Uterus (tissue), 2 donors: ENCODE results near the gene VIPR2.

Experiments used
- CTCF ChIP-seq, 4 experiments: fragments of 200-600 bp in 2 of 4; fragments of 450-650 bp in 2 of 4; sonication (generic) in 2 of 4; IDR thresholded peaks; one replicate each; pipeline ENCODE4 v1.5.1; 2016 to 2019; ENCODE audit warnings: antibody characterized with exemption in 4 of 4, mild to moderate bottlenecking in 2 of 4, moderate library complexity in 1 of 4
- POLR2A ChIP-seq, 2 donors: fragments of 450-650 bp; IDR thresholded peaks; one replicate each; pipeline ENCODE4 v1.6.1; 2016; ENCODE audit warnings: antibody characterized with exemption in 2 of 2, mild to moderate bottlenecking in 1 of 2, moderate library complexity in 1 of 2

- TF ChIP-seq CTCF (IDR thresholded peaks at IDR 0.05) (no peak), POLR2A (IDR thresholded peaks at IDR 0.05) (no peak)
Measured at GRCh38 chr7:158997110-158997453, 147.6 kb downstream of the VIPR2 start.
